Mesodermal cell (in vitro differentiated cells): ENCODE measurements around the gene FLT3LG.
"Not testable (repeated sequence)": the region's sequence is repeated elsewhere in the genome, so short reads cannot be mapped to it uniquely, and the experiment has no call there.

Experiments used
- H3K27ac ChIP-seq: 2 replicates; pipeline ENCODE4 v1.7.0; 2013; ENCODE audit warnings: mild to moderate bottlenecking, low read depth, low read length, moderate library complexity; ENCODE audit not compliant: severe bottlenecking
- H3K36me3 ChIP-seq: 2 replicates; pipeline ENCODE4 v1.7.1; 2013; ENCODE audit warnings: mild to moderate bottlenecking, low read length, moderate library complexity; ENCODE audit not compliant: control insufficient read depth, insufficient read depth
- H3K4me1 ChIP-seq: one replicate; pipeline ENCODE4 v1.7.1; 2013; ENCODE audit warnings: mild to moderate bottlenecking, low read length; ENCODE audit not compliant: insufficient read depth, control insufficient read depth, poor library complexity, severe bottlenecking
- H3K4me3 ChIP-seq: 2 replicates; pipeline ENCODE4 v1.7.0; 2013; ENCODE audit warnings: low read length, control low read depth, mild to moderate bottlenecking; ENCODE audit not compliant: insufficient read depth, poor library complexity, severe bottlenecking; ENCODE audit errors: extremely low read depth
- H3K9me3 ChIP-seq: 2 replicates; pipeline ENCODE4 v1.7.1; 2013; ENCODE audit warnings: mild to moderate bottlenecking, low read length, moderate library complexity; ENCODE audit not compliant: control insufficient read depth
- WGBS, 2 experiments: methylation state at CpG; one replicate each; pipeline ENCODE4 v1.1.5; 2013; ENCODE audit warnings: missing lambda C conversion rate in 2 of 2; ENCODE audit not compliant: insufficient coverage in 2 of 2; 5-methylcytosine and 5-hydroxymethylcytosine counted together

The FLT3LG gene

GRCh38 chr19:49451430-49452181, 22.4 kb upstream of the FLT3LG start, which contains the start of gene PIH1D1:
Gene PIH1D1 (minus strand): TSS chr19:49451814. CDS start chr19:49451574, 240 bp downstream.
- Histone ChIP-seq H3K27ac (peak within 1 kb of the TSS; percentile 97), H3K4me3 (peak within 1 kb of the TSS; percentile 88), H3K36me3 (peaks cover 50% of the 10 kb centered on the region), H3K9me3 (no peaks in the 10 kb centered on the region), H3K4me1 (peaks cover 8% of the 10 kb centered on the region)
- WGBS, 2 experiments, result 0% methylated on average over 37 to 41 of the region's 42 CpGs

GRCh38 chr19:49453013-49453756, 20.8 kb upstream of the FLT3LG start, which contains the start of gene ALDH16A1:
Gene ALDH16A1 (plus strand): TSS chr19:49453225. CDS start chr19:49453332, 107 bp downstream.
- 0% methylated on average over 51 to 59 of the region's 66 CpGs for WGBS, 2 experiments
- Histone ChIP-seq H3K4me3 (peak within 1 kb of the TSS; percentile 88), H3K36me3 (peaks cover 39% of the 10 kb centered on the region), H3K4me1 (peaks cover 8% of the 10 kb centered on the region), H3K9me3 (no peaks in the 10 kb centered on the region), H3K27ac (peak within 1 kb of the TSS; percentile 97)

- Histone ChIP-seq H3K36me3 (peaks cover 39% of the 10 kb centered on the region), H3K4me1 (peaks cover 8% of the 10 kb centered on the region), H3K9me3 (no peaks in the 10 kb centered on the region), H3K27ac (peak overlapping the region; percentile 97), H3K4me3 (peak overlapping the region; percentile 88)
- 0 to 29% methylated on average over 1 to 4 of the region's 10 CpGs for WGBS, 2 experiments
Measured at GRCh38 chr19:49453757-49454240, 20.2 kb upstream of the FLT3LG start.

GRCh38 chr19:49455773-49456172, 18.2 kb upstream of the FLT3LG start:
- H3K9me3 ChIP-seq, result no peaks in the 10 kb centered on the region
- H3K27ac ChIP-seq, result no peak overlapping the region
- peaks cover 35% of the 10 kb centered on the region for H3K36me3 ChIP-seq
- 97 to 100% methylated on average over 4 of the region's 5 CpGs for WGBS, 2 experiments
- no peak overlapping the region for H3K4me3 ChIP-seq
- peaks cover 4% of the 10 kb centered on the region for H3K4me1 ChIP-seq

GRCh38 chr19:49456326-49456725, 17.7 kb upstream of the FLT3LG start:
- Histone ChIP-seq H3K9me3 (no peaks in the 10 kb centered on the region), H3K36me3 (peaks cover 35% of the 10 kb centered on the region), H3K27ac (no peak overlapping the region), H3K4me1 (peaks cover 4% of the 10 kb centered on the region), H3K4me3 (no peak overlapping the region)
- 87 to 95% methylated on average over 3 of the region's 5 CpGs for WGBS, 2 experiments

- H3K27ac ChIP-seq, result no peak overlapping the region
- H3K36me3 ChIP-seq, result peaks cover 39% of the 10 kb centered on the region
- H3K9me3 ChIP-seq, result no peaks in the 10 kb centered on the region
- H3K4me3 ChIP-seq, result no peak overlapping the region
- WGBS, 2 experiments, result 84 to 100% methylated on average over 2 to 3 of the region's 5 CpGs
- peaks cover 4% of the 10 kb centered on the region for H3K4me1 ChIP-seq
Measured at GRCh38 chr19:49458567-49458903, 15.5 kb upstream of the FLT3LG start.

- no peaks in the 10 kb centered on the region for H3K9me3 ChIP-seq
- H3K27ac ChIP-seq, result no peak overlapping the region
- WGBS, 2 experiments, result 88 to 96% methylated on average over 10 to 11 of the region's 12 CpGs
- peaks cover 37% of the 10 kb centered on the region for H3K36me3 ChIP-seq
- H3K4me1 ChIP-seq, result no peaks in the 10 kb centered on the region
- no peak overlapping the region for H3K4me3 ChIP-seq
Measured at GRCh38 chr19:49459388-49459787, 14.6 kb upstream of the FLT3LG start.

- not testable (repeated sequence) for H3K9me3 ChIP-seq, H3K4me3 ChIP-seq, H3K27ac ChIP-seq, H3K4me1 ChIP-seq
- no CpG with 5 or more reads among the region's 1 CpG for WGBS, 2 experiments
- H3K36me3 ChIP-seq, result peaks cover 42% of the 10 kb centered on the region
Measured at GRCh38 chr19:49461130-49461529, 12.9 kb upstream of the FLT3LG start.

- no peaks in the 10 kb centered on the region for H3K4me1 ChIP-seq
- H3K4me3 ChIP-seq, result no peak overlapping the region
- H3K27ac ChIP-seq, result no peak overlapping the region
- H3K36me3 ChIP-seq, result peaks cover 41% of the 10 kb centered on the region
- no peaks in the 10 kb centered on the region for H3K9me3 ChIP-seq
- 96 to 97% methylated on average over 30 to 37 of the region's 37 CpGs for WGBS, 2 experiments
Measured at GRCh38 chr19:49461656-49462055, 12.4 kb upstream of the FLT3LG start.

GRCh38 chr19:49462492-49462891, 11.5 kb upstream of the FLT3LG start:
- 89 to 96% methylated on average over 10 to 12 of the region's 12 CpGs for WGBS, 2 experiments
- Histone ChIP-seq H3K36me3 (peaks cover 38% of the 10 kb centered on the region), H3K4me3 (no peak overlapping the region), H3K27ac (no peak overlapping the region), H3K4me1 (no peaks in the 10 kb centered on the region), H3K9me3 (no peaks in the 10 kb centered on the region)
